Sigmoid colon (tissue), 4 donors: ENCODE data around the gene ARHGAP27.

Experiments
- CTCF ChIP-seq, 4 experiments: fragments of 450-650 bp in 3 of 4; fragments of 200-600 bp in 1 of 4; IDR thresholded peaks; one replicate each; pipeline ENCODE4 v1.5.1; 2016 to 2019; ENCODE audit warnings: antibody characterized with exemption in 4 of 4, mild to moderate bottlenecking in 3 of 4, moderate library complexity in 2 of 4
- EP300 ChIP-seq, 4 donors: sonication (generic); formaldehyde crosslinking; IDR thresholded peaks; one replicate each; pipeline ENCODE4 v1.6.1; 2017; ENCODE audit warnings: antibody characterized with exemption in 4 of 4
- POLR2A ChIP-seq, 2 donors: fragments of 450-650 bp; IDR thresholded peaks; one replicate each; pipeline ENCODE4 v1.6.1; 2016; ENCODE audit warnings: antibody characterized with exemption in 2 of 2, mild to moderate bottlenecking in 2 of 2, moderate library complexity in 2 of 2
- POLR2AphosphoS5 ChIP-seq, 4 donors: sonication (generic); formaldehyde crosslinking; IDR thresholded peaks; one replicate each; pipeline ENCODE4 v1.6.1; 2017; ENCODE audit warnings: antibody characterized with exemption in 4 of 4

- TF ChIP-seq CTCF (IDR thresholded peaks at IDR 0.05) (no peak), POLR2A (IDR thresholded peaks at IDR 0.05) (no peak), EP300 (IDR thresholded peaks at IDR 0.05) (no peak), POLR2AphosphoS5 (IDR thresholded peaks at IDR 0.05) (no peak)
These were observed 49.7 kb downstream of the ARHGAP27 start for GRCh38 chr17:45383003-45383402.
